GM15510 (cell line): ENCODE data around the gene NCKAP5L.

Source experiments
- POLR2A ChIP-seq: IDR thresholded peaks from 3 replicates; pipeline ENCODE4 v1.6.1; 2011; ENCODE audit warnings: borderline replicate concordance; ENCODE audit not compliant: insufficient read length; ENCODE audit errors: extremely low read depth

NCKAP5L gene

DNA sequence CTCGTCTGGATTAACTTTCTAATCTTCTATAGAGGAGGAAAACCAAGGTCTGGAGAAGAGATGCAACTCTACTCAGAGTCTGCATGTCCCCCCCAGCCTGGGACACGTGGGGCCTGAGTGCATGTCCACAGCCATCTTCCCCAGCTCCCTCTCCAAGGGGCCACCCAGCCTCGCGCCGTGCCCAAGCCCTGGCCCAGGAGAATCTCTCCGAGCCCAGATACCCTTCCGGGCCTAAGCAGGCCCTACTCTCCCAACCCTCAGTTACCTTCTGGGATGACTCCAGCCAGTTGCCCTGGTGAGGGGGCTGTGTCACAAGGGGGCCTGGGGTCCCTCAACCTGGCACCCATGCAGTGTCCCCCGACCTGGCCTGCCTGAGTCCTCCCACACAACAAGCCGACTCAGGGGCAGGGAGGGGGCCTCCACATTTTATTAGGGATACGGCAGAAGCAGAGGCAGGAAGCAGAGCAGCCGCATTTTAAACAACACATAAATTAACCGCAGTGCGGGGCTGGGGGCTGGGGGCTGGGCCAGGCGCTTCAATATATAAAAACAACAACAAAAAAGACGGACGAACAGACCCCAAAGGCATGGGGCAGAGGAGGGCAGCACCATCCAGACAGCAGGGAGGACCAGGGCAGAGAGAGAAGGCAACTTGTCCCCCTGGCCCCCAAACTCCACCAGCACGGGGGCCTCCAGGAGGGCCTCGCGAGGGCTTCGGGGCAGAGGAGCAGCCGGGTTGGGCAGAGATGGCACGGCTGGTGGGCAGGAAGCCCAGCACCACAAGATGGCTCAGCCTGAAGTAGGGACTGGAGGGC lies 37.3 kb downstream of the NCKAP5L start:
- TF ChIP-seq POLR2A = no peak

GRCh38 chr12:49789992-49790391 lies 38.2 kb downstream of the NCKAP5L start:
- no peak for TF ChIP-seq POLR2A

DNA sequence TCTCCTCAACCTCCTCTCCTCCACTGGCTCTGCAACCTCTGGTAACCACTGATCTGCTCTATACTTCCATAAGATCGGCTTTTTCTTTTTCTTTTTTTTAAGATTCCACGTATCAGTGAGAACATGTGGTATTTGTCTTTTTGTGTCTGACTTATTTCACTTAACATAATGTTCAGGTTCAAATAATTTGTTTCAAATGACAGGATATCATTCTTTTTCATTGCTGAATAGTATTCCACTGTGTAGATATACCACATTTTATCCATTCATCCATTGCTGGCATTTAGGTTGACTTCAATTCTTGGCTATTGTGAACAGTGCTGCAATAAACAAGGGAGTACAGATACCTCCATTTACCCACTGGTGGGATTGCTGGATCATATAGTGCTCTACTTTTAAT lies 40.5 kb downstream of the NCKAP5L start:
- no peak for TF ChIP-seq POLR2A

- TF ChIP-seq POLR2A = no peak
Measured at GRCh38 chr12:49784756-49785409, 43.3 kb downstream of the NCKAP5L start.

GRCh38 chr12:49783917-49784676 lies 44.1 kb downstream of the NCKAP5L start:
- TF ChIP-seq POLR2A = no peak

DNA sequence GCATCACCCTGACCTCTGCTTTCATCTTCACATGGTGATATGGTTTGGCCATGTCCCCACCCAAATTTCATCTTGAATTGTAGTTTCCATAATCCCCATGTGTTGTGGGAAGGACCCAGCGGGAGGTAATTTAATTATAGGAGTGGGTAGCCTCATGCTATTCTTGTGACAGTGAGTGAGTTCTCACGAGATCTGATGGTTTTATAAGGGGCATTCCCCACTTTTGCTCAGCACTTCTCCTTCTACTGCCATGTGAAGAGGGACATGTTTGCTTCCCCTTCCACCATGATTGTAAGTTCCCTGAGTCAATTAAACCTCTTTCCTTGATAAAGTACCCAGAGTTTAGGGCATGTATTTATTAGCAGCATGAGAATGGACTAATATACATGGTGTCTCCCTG lies 48.6 kb downstream of the NCKAP5L start:
- TF ChIP-seq POLR2A = no peak

GRCh38 chr12:49777800-49778748 lies 50.1 kb downstream of the NCKAP5L start:
- no peak for TF ChIP-seq POLR2A

GRCh38 chr12:49777341-49777740 lies 50.9 kb downstream of the NCKAP5L start:
- no peak for TF ChIP-seq POLR2A

GRCh38 chr12:49776858-49777257 lies 51.4 kb downstream of the NCKAP5L start:
- no peak for TF ChIP-seq POLR2A

GRCh38 chr12:49776413-49776812 lies 51.8 kb downstream of the NCKAP5L start:
- no peak for TF ChIP-seq POLR2A

DNA sequence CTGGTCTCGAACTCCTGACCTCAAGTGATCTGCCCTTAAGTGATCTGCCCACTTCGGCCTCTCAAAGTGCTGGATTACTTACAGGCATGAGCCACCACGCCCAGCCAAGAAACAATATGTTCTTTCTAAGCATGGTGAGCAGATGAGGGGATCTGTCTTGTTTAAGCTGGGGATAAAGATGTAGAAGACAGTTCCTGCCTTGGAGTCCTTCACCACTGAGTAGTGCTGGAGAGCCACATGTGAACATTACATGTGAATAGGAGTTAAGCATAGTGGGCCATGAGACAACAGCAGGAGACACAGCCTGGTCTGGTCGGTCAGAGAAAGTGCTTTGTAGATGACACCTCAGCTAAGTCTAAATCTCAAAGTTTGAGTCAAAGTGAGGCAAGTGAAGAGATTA lies 60.9 kb downstream of the NCKAP5L start:
- TF ChIP-seq POLR2A = no peak

GRCh38 chr12:49766115-49766455 lies 62.1 kb downstream of the NCKAP5L start:
- TF ChIP-seq POLR2A = no peak

DNA sequence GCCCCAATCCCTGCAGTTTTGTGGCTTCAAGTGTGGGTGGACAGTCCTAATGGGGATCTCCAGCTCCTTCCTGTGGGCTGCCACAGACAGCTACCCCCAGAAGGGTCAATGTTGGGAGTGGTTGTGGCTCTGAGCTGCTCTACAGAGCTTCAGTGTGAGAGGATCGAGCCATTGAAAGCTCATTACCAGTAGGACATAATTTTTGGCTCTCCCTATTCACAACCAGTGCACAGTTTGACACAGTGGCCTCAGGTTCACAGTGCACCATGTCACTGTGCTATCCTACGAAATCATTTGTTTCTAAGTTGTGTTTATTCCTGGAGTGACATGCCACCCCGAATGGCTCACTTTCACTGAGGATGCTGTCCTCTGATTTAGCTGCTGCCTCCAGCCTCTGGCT lies 64.1 kb downstream of the NCKAP5L start:
- no peak for TF ChIP-seq POLR2A

GRCh38 chr12:49763006-49763591 lies 65.1 kb downstream of the NCKAP5L start:
- no peak for TF ChIP-seq POLR2A

DNA sequence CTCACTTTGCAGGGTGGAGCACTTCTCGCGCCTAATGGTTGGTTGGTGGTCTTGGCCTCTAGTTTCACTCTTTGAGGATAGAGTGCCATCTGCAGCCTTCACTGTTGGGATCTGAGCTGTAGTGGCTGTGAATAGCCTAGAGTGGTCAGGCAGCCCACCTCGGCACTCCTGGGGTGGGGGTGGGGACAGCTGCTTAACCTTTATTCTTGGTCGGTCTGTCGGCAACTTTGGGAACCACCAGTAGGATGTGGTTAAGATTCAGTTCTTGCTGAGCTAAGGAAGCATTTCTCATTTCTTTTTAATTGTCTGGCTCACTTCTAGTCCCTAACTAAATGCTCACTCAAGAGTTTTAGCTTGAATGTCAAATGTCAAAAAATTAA lies 65.8 kb downstream of the NCKAP5L start:
- no peak for TF ChIP-seq POLR2A
